Activated CD8-positive, alpha-beta memory T cell treated with anti-CD3 and anti-CD28 coated beads, Interleukin-2, amount 50 U/mL, for 24 hours (primary cell): ENCODE results near the gene CDK6.
"Not testable (repeated sequence)": the region's sequence is repeated elsewhere in the genome, so short reads cannot be mapped to it uniquely, and the experiment has no call there.

Source experiments
- DNase-seq: peaks from one replicate; pipeline ENCODE4 v3.0.0-alpha.2; 2020; ENCODE audit errors: extremely low read depth

The CDK6 gene

DNA sequence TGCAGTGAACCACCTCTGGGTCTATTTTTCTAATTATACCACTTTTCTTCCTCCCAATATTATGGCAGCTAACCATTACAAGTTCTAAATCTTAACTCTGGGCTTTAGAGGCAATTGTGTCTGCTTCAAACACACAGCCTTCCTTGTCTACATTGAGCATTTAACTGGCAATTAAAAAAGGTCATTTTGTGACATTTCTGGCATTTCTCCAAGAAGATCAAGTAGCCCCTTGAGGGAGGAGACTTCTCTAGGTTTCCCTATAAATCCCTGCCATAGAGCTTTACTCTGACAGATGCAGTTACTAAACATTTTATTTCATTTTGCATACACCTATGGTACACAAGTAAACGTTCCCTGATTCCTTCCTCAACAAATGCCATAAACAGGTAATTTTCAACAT is 212.8 kb downstream of the CDK6 start:
- no peak for DNase-seq

DNA sequence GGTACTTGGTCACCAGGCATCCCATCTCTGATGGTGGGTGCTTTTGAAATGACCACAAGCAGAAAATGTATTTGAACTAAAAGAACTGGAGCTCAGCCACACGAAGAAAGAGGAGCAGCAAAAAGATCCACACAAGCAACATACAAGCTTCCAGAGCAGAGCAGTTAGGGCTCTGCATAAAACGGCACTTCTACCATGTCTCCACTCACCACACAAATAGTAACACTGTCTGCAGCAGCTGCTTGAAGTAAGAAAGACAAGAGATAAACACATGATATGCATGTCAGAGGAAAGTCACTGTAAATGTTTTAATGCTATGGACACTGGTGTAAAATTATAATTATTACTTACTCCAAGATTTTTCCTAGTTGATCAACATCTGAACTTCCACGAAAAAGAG is 213.7 kb downstream of the CDK6 start:
- DNase-seq, result no peak

DNA sequence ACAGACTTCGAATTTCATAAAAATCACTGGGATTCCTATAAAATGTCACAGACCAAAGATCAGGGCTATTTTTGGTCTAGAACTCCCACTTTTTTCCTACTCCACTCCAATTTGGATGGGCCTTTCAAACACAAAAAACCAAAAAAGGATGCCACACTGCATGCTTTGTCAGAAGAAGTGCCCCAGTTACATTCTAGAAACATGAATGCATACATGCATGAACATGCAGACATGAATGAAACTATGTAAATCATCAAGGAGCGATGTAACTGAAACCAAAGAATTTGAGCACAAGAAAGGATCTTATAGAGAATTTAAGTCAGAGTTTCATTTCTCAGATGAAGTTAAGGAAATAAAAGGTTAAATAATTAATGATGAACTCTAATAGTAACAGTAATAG is 214.3 kb downstream of the CDK6 start:
- DNase-seq, result no peak

DNA sequence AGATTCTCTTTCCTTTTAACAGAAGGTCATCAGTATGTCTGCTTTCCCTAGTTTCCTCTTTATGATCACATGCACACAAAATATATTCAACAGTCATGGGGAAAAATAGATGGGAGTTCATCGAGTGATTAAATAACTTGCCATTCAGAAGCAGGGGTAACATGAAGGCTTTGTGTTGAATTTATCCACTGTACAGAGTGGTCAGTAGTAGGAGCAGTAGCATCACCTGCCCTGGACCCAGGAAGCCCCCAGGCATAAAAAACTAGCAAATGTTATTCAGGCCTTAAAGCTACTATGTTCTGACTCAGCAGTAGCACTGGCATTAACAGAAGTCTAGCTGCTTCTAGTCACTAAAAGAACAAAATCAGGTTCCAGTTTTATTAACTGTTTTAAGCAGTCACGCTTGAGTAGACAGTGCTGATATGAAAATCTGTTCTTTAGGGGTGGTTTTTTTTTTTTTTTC is 214.8 kb downstream of the CDK6 start:
- no peak for DNase-seq

DNA sequence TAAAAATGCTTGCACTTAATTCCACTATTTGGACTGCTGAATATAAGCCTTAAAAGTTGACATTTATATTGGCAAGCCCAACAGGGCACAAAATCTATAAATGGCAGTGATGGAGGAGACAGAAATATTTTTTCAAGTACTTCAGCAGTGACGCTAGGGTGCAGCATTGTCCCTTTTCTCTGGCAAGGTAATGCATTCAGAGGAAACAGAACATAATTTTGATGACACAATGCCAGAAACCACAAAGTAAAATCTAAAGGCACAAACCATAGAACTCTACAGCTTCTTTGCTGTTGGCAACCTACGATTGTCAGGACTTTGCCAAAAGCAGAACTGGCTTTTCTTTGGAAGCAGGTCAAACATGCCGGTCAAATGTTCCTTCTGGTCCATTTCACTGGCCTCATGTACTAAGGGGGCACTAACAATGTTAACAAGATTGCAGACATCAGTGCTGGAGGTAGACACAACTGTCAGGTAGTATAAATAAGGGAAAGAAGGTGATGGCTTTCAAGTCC is 215.3 kb downstream of the CDK6 start:
- peak; percentile 58 for DNase-seq

DNA sequence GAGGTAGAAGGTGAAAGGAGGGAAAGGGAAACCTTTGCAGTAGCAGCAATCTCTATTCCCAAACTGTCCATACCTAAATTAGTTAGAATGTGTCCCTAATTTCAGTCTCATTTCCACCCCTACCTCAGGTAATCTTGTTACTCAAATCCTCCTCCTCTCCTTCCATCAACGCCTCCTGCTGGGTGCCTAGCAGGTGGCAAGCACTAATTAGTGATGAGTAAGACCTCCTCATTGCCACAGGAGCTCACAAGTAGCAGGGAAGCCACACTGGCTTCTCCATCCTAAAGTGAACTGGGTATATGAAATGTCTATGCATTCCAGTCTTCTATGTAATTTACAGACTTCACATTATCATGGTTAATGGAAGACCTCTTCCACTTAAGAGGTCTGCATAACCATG is 220.5 kb downstream of the CDK6 start:
- DNase-seq, result no peak

DNA sequence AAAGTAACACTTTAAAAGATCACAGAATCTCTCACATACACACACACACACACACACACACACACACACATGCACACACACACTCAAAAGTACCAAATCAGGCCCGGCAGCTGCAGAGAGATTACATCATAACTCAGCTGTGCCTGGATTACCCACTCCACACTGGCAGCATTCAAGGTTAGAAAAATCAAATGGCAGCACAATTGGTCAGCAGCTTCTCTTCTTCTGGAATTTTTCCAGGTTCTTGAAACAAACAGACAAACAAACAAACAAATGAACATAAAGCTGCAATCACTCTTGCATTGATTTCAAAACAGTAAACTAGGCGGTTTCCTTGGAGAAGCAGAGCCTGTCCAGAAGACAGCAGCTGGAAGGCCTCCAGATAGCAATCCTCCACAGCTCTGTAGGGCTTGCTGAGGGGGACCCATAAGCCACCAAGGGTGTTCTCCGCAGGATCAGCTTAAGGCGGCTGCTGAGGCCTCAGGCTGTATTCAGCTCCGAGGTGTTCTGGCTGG is 221.7 kb downstream of the CDK6 start:
- DNase-seq, result no peak

DNA sequence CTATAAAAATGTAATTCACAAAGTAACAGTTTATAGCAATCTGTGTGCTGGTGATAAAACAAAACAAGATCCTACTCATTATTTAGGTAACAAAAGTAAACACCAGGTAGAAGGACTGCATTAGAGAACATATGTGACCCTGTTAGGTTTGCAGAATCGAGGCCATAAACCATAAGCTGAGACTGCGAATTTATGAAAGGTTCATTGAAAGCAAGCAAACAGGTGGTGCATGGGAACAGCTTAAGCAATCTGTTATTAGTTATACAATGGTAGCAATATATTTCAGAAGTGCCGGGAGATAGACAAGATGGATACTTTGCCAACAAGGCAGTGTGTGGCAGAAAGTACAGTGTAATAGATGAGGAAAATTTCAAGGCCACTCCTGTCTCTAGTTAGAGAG is 222.7 kb downstream of the CDK6 start:
- no peak for DNase-seq

DNA sequence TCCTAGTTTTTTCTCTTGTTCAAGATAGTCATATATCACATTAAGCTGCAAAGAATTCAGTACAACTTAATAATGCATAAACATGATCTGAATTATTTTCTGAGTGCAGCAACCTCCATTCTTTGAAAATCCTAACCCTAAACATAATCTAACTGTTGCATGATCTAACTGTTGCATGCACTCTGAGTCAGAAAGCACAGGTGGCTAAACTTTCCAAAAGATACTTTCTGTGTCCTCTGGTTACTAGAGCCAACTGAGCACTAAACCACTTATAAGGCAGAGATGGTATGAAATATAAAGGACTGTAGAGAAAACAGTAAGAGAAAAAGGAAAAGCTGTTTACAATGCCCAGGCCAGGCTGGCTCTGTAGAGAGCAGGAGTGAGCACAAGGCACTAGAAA is 223.2 kb downstream of the CDK6 start:
- DNase-seq, result no peak

DNA sequence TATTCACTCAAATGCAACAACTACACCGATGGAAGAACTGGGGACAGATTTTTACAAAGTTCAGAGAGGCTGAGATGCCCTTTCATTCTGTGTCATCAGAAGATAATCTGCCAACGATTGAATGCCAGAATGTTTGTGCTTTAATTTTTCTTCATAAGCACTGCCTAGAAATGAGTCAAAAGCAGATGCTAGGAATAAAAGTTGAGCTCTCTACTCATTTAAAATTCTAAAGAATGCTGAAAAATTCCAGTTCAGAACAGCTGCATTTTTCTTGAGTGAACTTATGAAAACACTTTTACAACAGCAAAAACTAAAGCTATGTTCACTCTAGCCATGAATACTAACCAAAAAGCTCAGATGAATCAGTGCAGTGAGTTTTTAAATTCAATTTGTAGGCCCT is 223.9 kb downstream of the CDK6 start:
- no peak for DNase-seq

DNA sequence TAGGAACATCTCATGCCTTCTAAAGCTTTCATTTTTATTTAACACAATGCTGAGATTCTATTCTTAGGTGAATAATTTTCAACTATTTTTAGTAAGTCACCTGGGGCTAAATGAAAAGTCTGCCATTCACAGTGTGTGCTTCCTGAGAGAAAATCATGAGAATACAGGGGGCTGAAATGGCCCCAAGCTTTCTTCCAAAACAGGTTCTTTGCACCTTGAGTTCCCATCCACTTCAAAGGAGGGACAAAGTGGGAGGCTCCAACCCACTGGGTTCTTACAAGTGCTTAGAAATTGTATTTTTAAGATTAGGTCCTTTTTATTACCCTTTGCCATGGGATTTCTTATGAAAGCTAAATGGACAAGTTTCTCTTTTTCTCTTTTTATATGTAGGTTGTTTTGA is 224.6 kb downstream of the CDK6 start:
- DNase-seq, result no peak

DNA sequence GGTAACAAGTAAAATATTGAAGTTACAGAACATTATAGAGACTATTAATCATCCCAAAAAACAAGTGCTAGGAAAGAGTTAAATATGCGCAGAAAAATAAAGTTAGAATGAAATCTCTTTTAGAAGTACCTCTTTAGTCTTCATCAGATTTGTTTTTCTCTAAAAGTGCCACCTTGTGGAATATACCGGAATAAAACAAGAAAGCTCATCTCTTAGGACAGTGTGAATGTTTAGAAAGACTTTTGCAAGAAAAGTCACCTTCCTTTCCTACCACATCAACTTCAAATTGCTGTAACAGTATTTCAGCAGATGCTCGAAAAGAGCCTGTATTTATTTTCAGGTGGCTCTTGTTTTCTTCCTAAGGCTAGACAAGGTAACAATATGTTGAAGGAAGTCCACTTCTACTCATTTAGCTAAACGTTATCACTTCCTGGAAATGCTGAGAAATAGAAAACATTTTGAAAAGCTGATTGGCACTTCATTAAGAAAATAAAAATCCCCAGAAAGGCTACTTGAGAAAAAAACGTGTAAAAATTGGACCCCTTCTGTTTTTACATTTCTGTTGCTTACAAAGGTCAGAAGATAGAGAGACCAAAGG is 226.4 kb downstream of the CDK6 start:
- no peak for DNase-seq

DNA sequence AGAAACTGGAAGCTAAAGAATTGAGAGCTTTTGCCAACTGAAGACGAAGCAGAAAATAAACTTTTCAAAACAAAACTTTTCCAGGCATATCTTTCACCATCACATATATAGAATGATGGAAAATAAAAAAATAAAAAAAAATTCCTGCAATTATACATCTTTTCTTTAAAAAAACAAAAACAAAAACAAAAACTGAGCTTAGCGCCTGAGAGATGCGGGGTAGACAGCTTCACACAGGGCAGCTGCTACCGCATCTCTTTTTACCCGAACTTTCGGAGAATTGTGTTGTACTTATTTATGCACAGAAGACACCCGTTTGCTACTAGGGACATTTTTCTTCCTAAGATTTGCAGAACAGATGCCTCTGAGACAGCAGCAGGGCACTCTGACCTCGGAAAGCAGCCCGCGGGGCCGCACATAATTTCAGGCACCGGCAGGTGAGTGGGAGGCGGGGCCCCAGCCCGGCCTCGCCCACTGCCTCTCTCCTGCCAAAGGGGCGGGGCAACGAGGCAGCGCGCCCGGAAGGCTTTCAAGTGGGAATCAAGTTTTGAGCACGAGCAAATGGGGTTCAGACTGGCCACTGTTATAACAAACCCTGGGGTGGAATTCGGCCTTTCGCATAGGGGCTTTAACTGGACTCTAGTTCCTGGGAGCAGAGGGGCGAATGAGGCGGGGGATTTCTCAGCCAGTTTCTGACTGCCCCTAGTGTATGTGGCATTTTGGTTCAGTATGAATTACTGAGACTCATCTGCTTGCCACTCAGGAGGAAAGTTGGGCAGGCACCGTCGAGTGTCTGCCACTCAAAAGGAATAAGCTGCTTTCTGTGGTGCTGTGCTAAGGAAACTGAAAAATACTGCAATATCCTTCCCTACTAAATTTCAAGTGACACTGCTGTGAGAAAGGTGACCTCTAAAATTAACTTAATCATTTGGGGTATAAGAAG is 227.7 kb downstream of the CDK6 start:
- no peak for DNase-seq

DNA sequence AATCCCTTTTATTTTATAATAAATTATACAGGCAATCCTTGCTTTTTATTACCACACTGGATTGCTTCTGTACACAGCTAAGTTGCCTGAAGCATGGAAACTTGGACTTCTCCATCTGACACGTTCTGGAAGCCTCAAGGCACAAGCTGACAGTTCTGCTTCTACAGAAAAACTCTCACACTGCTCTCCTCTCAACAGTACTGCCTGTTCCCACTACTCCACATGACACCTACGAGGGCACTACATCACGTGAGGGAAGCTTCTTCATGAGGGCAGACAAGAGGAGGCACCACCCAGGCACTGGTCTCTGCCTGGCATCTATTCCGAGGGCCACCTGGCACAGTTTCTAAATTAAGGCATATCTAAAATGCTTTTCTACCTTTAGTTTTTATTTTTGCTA is 229.4 kb downstream of the CDK6 start:
- no peak for DNase-seq

DNA sequence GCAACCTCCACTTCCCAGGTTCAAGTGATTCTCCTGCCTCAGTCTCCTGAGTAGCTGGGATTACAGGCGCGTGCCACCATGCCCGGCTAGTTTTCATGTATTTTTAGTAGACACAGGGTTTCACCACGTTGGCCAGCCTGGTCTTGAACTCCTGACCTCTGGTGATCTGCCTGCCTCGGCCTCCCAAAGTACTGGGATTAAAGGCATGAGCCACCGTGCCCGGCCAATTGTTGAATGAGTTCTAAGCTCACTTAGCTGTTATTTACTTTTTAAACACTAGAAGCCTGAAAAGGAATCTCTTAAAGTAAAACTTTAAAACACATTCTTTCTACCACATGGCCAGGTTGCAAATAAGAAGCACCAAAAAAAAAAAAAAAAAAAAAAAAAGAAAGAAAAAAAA is 231.9 kb downstream of the CDK6 start:
- not testable (repeated sequence) for DNase-seq

DNA sequence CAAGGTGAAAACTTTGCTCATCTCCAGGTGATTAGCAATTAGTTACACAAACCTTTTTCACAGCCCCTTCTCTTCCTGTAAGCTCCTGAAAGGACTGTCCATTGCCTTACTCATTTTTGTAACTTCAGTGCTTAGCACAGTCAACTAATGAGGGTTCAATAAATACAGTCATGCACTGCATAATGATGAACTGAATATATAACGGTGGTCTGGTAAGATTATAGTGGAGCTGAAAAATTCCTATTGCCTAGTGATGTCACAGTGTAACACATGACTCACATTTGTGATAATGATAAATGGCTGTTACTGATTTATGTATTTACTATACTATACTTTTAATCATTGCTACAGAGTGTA is 233.3 kb downstream of the CDK6 start:
- no peak for DNase-seq

DNA sequence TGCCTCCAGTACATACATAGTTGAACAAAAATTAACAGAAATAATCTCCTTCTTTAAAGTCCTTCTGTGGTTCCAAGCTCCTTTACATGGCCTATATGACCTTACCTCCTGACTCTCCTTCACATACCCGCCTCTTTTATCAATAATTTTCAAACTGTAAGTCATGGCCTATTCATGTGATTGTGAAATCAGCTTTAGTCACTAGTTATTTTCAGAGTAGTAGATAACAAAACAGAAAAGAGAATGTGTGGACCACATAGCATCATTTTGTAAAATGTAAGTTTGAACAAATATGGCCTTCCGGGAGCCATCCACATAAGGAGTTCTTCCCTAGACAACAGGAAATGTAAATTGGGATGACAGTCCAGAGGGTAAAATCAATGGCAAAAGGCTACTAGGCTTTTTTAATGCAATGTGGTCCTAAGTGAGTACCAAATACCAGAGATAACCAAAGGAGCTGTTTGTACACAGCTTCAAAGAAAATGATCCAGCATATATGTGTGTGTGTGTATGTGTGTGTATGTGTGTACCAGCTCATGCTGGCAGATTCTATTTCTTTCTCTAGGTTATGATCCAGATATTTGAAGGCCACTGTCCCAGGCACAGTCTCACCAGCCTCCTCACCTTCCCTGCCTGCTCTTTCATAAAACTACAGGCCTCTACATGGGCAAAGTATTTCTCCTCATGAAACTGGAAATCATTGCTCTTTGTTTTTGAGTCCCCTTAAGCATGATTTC is 233.9 kb downstream of the CDK6 start:
- DNase-seq, result no peak

DNA sequence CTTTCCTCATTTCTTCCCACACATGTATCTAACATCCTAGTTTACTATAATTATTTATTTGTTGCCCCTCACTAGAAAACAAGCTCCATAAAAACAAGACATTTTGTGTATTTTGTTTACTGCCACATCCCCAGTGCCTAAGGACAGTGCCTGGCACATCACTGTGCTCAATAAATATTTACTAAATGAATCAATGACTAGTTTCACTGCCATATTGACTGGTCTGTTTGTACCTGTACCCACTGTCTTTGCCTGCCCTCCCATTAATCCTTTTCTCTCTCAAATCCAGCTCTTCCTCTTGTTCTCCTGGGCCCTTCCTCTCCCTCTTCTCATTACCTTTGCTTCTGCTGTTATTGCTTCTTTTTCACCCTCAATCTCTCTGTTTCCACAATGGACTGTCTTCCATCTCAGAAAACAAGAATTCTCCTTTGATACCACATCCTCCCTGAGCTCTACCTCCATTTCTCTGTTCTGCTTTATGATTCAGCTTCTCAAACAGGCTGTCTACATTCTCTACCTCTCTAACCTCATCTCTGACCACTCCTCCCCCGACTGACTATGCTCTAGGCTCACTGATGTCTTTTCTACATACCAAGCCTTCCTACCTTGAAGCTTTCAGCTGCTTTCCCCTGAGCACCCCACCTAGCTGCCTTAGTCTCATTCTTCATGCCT is 237.9 kb downstream of the CDK6 start:
- DNase-seq, result no peak

DNA sequence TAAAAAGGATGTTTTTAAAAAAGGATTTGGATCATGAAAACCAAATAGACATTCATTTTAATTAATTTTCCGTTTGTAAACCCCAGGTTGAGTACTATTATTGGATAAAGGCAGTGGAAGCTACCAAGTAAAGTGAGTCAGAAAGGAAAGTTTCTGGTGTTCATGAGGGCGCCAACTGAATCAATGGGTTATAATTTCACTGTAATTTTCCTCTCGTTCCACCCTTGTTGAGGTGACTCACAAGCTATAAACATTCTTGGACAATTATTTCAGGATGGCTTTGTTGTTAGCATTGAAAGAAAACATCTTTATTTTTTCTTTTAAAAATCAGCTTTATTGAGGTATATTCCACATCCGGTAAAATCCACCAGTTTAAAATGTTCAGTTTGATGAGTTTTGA is 241.1 kb downstream of the CDK6 start:
- DNase-seq, result no peak

DNA sequence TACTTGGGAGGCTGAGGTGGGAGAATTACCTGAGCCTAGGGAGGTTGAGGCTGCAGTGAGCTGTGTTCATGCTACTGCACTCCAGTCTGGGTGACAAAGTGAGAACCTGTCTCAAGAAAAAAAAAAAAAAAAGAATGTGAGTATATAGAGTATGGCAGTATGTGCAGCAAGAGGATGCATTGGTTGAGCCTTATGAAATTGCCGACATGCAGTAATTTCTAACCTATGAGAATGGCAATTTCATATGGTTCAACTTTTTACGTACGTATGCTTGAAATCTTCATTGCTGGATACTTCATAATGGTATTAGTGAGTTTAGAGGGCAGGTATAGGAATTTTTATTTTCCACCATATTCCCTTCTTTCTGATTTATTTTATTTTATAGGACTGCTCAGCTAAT is 241.6 kb downstream of the CDK6 start:
- no peak for DNase-seq

DNA sequence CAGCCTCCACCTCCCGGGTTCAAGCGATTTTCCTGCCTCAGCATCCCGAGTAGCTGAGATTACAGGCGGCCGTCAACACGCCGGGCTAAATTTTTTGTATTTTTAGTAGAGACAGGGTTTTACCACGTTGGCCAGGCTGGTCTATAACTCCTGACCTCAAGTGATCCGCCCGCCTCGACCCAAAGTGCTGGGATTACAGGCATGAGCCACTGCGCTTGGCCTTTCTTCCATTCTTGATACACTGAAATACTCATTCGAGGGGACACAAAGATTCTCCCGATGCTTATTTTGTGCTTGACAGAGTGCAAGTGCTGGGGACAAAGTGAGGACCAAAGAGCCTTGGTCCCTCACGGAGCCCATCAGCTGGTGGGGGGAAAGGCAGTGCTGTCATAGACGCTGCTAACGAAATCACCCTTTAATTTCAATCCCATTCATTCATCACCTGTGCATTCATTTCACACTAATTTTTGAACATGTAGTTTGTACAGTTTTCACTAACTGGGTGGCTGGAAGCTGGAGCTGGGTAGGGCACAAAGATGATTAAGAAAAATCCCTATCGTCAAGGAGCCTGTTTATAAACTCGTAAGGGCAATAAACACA is 245.6 kb downstream of the CDK6 start:
- no peak for DNase-seq
